ENCODE results near the gene BCL11B. TPM values are rescaled to one million over a fixed set of nuclear protein-coding genes. Genes with fewer than 3 reads are reported as not detected.
A peak's percentile ranks its signal among the peaks of the same experiment; 100 is the strongest.

Gene BCL11B
- total RNA-seq, 1 donor from 2014 or later: 0.85 TPM

DNA sequence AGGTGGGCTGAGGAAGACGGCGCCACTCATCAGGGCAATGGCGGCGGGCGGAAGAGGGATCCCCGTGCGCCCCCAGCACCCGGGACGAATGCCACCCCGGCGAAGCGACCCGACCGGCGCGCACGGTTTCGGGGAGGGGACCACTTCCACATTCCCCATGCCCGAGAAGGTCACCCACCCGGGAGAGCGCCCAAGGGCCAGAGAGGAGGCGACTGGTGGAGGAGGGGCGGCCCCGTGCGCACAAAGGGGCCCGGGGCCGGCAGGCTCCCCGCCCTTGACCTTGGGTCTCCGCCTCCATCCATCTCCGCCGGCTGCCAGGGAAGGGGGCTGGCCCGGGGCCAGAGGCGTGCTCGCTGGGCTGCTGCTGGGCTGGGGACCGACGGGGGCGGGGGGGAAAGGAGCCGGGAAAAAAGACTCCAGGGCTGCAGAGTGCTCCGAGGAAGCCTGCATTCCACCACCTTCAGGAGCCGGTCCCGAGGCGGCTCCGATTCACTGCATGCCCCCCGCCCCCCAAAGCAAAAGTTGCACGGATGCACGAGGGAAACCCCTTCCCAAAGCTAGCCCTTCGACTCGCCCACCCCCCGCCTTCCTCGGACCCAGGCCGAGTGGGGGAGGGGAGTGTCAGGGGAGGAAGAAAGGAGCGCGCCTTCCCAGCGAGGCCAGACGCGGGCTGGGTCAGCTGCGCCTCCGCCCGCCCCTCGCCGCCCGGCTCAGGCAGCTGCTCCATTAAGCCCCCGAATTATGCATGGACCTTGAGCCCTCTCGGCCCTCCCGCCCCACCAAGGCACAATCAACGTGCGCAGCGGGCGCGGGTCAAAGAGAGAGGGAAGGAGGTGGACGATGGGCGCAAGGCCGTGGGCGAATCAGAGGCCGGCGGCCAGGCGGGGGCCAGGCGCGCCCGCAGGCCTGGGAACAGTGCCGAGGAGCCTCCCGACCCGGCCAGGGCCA lies 26.2 kb downstream of the BCL11B start:
- intact Hi-C loops (cut with DNase I): no loop called here
- DNase-seq (ENCODE audit: low spot score) (no peak), ATAC-seq (peak; percentile 15)

DNA sequence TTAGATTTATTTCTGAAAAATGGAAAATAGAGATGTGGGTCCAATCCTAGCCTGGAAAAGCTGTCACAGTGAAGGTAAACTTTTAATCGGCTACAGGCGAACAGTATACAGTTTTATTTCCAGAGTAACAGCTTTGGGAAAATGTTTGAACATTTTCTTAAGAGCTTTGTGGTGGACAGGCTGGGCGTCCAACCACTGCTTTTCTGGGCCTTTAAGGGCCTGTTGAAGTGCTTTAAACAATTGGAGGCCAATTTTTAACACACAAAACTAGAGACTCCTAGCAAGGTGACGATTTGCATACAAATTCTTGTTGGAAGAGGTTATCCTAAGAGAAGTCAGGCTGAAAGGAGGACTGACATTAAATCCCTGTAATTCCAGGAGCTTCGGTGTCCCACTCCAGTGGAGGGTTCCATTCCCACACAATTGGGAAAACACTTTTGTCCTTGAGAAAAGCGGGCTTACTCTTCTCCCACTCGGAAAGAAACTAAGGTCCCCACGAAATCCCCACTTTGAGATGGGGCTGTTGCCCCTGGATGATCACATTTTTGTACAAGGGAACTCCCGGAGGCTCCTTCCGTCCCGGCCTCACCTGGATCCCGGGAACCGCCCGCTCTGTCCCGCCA lies 26.9 kb downstream of the BCL11B start:
- no peak for ATAC-seq
- no peak for DNase-seq (ENCODE audit: low spot score)
- intact Hi-C loops (cut with DNase I): no loop called here

DNA sequence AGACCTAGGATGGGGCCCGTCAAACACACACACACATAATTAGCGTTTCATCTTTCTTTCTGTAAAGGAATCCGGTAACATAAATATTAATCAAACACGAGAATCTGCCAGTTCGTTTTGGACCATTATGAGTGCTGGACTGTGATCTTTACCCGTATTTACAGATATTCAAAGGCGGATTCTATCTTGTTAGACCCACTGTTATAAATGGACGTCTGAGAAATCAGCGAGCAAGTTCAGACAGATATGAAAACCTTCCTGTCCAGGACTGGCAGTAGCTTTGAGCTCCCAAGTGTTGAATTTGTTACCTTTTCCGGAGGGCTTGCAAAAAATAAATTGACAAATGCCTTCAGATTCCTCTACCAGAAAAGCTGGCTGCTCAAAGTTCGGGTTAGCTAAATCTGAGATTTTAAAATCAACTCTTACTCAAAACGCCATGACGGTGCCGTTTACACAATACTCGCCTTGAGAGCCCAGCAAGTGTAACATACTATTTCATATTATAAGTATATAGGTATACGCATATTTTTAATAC lies 27.6 kb downstream of the BCL11B start:
- DNase-seq (ENCODE audit: low spot score): no peak
- intact Hi-C loops (cut with DNase I): no loop called here
- ATAC-seq: no peak

DNA sequence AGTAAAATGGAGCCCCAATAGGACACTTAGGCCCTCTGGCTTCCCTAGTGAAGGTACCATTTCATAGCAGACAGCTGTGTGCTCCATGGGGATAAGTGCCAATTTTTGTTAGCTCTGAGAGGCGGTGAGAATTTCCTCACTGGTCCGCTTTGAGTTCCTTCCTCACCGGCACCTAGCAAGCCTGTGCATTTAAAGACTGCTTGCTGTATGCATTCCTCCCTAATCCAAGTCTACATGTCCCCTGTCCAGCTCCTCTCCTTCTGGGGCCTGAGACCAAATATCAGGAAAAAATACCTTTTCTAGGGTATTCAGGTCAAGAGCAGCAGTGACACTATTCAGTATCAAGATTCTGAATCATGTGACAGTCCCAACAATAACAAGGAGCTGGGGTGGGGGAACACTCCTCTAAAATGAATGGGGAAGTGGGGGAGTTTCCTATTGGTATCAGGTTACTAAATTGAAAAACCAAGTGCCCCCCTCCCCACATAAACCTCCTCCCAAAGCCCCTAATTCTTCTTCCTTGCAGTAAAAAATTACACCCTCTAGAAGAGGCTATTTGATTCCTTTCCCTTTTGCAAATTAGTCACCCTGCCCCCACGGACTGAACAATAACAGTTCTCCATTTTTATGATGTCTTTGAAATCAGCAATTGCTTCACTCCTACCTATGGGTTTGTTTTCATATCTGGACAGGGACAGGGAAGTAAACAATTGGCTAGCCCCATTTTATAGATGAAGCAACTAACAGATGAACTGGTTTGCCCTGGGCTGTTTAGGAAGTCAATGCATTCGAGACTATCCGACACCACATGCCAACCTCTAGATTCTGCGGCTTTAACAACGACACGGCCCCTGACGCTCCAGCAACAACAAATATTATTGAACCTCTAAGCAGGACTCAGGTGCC lies 28.9 kb downstream of the BCL11B start:
- DNase-seq (ENCODE audit: low spot score) (no peak), ATAC-seq (no peak)
- intact Hi-C loops (cut with DNase I): no loop called here

DNA sequence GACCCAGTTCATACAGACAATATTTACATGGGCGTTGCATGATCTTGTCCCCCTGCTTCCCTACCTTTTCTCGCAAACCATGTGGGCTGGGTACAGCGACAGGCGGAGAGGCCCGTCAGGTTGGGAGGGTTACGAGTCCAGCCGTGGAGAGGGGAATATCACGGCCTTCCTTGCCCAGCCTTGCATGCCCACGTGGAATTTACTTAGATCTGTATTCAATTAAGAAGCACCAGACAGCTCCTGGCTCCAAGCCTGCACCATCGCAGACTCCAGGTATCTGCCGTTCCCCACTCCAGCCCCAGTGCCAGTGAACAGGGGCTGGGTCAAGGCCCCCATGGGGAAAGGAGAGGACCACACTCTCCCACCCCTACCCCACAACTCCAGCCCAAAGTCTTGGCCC lies 29.8 kb downstream of the BCL11B start:
- ATAC-seq: no peak
- intact Hi-C loops (cut with DNase I): no loop called here
- DNase-seq (ENCODE audit: low spot score): no peak

DNA sequence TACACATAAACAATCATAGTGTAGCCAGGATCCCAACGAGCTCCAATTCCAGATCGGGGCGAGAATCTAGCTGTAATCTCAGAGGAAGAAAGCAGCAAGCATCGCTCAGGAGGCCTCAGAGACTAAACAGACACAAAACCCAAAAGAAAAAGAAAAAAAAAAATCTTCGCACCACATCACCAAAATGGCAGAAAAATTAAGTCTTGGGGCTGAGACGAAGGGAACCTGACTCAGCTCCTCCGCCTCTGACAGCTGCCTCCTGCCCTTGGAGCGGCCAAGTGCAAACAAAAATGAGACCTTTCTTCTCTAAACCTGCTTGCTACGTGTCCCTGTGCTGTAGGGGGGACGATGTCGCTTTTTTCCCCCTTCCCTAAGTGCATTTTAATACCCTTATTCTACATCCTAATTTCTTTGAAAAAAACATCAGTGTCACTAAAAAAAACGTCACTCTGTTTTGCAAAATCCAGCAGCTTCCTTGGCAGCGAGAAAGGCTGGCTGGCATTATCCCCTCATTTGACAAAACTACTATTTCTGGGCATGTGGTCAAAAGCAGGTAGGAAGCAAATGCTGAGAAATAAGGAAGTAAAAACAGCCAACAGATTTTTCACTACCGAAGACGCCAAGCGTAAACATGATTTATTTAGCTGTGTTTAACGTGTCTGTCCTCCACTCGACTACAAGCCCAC lies 30.5 kb downstream of the BCL11B start:
- no peak for DNase-seq (ENCODE audit: low spot score)
- no peak for ATAC-seq
- intact Hi-C loops (cut with DNase I): no loop called here

DNA sequence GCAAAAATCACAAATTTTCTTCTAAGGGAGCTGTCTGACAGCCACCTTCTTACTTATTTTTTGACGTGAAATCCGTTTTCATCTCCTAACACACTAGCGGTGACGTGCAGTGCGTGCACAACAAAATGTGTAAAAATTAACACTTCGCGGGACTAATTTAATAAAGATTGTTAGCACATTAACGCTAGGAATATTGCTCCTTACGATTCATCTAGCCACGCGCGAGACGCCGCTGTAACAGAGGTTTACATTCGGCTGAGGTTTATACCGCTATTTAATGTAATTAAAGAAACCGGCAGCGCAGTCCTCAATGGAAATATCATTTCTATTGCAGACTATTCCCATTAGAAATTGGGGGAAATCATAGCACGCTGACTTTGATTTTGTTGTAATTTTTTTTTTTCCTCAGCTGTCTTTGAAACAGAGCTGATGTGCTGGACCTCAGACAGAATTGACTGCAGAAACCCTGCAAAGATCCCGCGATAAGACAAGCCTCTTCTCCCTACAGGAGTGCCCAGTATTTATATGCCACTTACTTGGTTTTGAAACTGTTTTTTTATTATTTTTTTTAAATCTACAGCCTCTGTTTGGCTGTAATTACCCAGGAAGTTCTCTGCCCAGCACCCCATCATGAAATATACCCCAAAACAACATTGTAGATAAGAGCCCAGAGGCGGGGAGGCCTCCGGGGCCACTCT lies 31.2 kb downstream of the BCL11B start:
- DNase-seq (ENCODE audit: low spot score): no peak
- intact Hi-C loops (cut with DNase I): no loop called here
- no peak for ATAC-seq

DNA sequence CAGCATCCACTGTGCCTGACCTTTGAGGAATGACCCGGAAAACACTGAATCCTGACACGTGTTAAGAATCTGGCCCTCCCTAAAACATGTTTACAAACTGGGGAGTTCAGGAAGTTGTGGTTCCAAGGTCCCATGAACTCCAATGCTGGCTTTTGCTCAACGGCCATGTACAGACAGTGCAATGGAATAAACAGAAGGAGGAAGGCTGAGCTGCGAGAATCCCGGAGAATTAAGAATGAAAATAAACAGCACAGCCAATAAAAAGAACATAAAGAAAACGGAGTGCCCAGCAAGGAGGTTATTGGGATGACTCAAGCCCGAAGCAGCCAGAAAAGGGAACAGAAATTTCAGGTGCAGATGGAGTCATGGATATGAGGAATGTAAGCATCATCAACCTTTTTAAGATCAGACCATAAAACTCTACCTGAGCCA lies 32.3 kb downstream of the BCL11B start:
- ATAC-seq (no peak), DNase-seq (ENCODE audit: low spot score) (no peak)
- intact Hi-C loops (cut with DNase I): no loop called here

DNA sequence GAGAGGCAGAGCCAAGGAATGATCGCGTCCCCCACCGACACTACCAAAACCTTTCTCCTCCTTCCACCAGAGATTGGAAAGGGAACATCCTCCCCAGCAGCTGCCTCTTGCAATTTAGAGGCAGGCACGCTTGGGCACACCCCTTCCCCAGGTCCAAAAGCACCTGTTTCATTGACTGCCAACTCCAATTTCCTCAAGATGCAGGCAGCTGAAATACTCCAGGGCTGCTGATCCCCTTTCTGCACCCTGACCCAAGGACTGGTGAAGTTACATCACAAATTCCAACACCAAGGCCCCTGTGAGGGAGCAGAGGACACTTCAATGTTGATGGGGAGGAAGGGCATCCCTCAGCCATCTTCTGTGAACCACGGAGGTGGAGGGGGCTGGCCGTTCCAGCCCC lies 33.8 kb downstream of the BCL11B start:
- DNase-seq (ENCODE audit: low spot score) (no peak), ATAC-seq (no peak)
- intact Hi-C loops (cut with DNase I): no loop called here

DNA sequence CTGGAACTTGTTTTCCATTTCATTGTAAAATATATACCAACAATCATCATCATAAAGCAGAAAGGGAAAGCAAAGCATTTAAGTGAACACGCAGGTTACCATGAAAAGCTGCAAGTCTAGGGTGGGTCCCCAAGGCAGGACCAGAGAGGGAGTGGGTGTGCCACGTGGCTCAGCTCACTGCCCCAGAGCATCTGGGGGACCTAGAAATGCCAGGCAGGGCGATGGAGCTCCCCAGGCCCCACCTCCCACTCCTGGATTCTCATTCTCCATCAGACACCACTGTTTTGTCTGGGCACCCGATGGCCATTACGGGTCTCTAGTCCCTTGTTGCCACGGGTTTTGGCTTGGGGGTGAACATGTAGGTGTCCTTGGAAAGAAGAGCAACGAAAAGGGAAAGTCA lies 34.7 kb downstream of the BCL11B start:
- DNase-seq (ENCODE audit: low spot score): no peak
- ATAC-seq: no peak
- intact Hi-C loops (cut with DNase I): no loop called here

DNA sequence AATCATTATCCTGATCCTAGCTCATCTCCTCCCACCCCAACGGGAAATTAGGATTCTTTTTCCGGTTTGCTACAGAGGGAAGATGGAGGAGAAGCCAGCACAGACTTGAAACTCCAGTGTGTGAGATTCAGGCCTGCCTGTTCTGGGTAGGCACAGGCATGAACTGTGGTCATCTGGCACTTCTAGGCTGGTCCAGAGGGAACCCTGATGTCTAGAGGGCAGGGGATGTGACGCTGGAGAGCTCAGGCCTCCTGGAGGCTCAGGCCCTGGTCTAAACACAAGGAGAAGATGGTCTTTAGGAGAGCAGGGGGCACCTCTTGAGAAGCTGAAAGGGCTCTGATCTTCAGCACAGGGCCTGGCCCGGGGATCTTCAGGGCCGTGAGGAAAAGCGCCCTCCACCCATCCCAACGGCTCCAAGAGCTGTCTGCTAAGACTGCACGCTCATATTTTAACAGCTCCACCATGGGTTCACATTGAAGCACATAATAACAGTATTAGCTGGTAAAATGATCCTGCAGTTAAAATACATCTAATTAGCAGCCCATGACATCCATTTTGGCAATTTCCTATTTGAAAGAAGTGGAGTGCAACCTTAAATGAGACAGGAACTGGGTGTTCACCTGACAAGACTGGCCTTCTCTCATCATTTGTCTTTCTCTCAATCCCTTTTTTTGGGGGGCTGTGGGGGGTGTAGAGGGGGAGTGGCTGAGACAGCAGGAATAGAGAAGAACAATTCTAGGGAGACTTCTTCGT lies 35.4 kb downstream of the BCL11B start:
- intact Hi-C loops (cut with DNase I): no loop called here
- no peak for ATAC-seq
- no peak for DNase-seq (ENCODE audit: low spot score)

DNA sequence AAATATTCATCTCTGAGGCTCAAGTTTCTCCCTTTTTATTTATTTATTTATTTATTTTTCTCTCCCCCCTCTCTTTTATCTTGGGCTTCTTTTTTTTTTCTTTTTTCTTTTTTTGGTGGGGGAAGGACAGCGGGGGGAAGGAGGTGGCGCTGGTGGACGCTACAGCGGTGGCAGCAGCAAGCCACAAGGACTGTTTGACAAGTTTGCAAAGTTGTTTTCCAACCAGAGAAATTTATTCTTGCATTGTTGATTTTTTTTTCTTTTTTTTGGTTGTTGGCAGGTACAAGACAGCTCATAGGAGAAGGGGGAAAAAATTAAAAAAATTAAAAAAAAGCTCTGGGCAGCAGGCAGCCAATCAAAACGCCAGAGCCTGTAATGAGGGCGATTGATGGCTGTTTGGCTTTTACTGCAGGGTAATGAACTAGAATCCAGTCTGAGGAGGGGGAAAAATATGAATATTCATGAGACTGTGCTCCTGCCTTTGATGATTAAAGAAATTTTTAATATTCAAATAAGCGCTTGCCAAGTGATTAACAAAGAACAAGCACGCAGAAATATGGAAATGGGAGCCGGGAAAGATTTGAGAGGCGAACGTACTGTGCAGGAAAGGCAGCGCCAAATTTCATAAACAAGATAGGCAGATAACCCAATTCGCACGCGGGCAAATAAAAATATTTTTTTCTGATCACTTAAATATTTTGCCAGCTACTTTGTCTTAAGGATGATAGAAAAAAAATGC lies 36.2 kb downstream of the BCL11B start:
- intact Hi-C loops (cut with DNase I): no loop called here
- no peak for DNase-seq (ENCODE audit: low spot score)
- no peak for ATAC-seq

DNA sequence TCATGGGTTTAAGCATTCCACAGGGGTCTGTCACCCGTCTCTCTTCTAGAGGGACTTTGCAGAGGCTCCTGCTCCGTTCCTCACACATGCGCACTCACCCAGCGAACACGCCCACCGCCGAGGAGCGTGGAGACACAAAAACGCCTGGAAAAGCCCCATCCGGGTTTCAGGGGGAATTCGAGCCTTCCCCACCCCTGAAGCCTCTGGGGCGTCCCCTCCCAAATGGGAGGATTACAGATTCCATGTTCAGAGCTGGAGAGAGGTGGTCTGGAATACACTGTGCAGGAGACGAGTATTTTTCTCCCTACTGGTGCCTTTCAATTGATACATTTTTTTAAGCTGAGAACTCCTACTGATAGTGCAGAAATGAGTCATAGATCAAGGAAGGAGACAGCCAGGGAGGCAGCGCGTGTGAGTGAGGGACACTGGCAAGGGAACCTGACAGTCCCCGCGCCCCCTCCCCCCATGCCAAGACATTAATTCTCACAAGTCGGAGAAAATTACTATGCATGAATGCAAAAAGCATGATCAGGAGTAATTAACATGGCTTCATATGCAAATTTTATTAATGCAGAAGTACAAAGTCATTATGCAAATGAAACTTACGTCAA lies 36.9 kb downstream of the BCL11B start:
- DNase-seq (ENCODE audit: low spot score) (no peak), ATAC-seq (no peak)
- intact Hi-C loops (cut with DNase I): no loop called here

DNA sequence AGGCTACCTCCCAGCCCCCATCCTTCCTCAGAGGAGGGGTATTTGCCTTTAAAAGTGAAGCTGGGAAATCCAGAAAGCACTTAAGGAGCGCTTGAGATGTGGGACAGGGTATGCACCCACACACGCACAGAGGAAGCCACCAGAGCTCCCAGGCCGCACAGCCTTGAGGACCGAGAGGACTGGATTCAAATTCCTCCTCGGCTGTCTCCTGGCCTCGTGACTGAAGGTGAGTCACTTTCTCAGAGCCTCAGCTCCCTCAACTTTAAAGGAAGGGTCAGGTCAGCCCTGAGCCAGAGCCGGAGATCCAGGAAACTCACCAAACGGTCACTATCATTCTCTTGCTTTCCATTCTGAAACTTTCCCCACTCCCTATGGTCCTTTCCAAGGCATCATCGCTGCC lies 37.6 kb downstream of the BCL11B start:
- DNase-seq (ENCODE audit: low spot score) (no peak), ATAC-seq (no peak)
- intact Hi-C loops (cut with DNase I): no loop called here

DNA sequence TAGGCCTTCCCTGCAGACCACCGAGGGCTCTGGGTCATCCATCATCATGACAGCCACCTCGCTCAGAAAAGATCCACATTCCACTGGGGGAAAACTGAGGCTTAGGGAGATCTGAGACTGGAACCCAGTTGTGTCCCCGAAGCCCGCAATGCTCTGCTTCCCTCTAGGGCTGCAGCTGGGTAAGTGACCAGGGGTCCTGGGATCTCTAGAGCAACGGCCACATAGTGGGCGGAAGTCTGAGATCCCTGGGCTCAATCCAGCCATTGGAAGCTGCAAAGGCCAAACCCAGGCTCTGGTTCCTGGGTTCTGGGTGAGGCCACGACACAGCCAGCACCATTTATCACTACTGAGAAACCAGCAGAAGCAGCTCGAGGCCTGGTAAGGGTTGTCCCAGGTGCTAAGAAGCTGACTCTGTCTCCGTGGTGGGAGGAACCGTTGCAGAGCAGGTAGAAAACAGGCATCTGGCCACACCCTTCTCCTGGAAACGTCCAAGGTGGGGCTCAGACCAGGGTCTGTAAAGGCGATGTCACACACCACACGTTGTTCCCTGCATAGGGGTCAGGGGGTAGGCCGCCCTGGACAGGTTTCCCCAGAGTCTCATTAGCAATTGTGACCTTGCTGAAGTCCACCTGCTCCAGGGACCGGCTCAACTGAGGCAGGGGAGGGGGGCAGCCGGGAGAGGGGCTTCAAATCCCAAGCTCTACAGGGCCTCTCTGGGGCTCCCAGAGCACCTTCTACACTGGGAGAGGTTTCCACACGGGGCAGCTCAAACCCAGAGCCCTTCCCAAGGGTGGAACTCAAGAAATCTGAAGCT lies 38.6 kb downstream of the BCL11B start:
- intact Hi-C loops (cut with DNase I): no loop called here
- DNase-seq (ENCODE audit: low spot score): no peak
- ATAC-seq: no peak
